ACHN (cell line): ENCODE data around the gene CRIP2.
A peak's percentile ranks its signal among the peaks of the same experiment; 100 is the strongest.

ENCODE experiments used
- DNase-seq: peaks from one replicate; pipeline ENCODE4 v3.0.0-alpha.2; 2015
- in situ Hi-C: cut with HindIII; loops from 2 replicates; pipeline ENCODE4 v1.10.0; 2017; ENCODE audit warnings: low sequenced_read_pairs, low pct_ligation_motif_present, low pct_unique_long_range_greater_than_20kb

CRIP2 gene

GRCh38 chr14:105502446-105503295 lies 28.1 kb downstream of the CRIP2 start:
- no peak for DNase-seq
- in situ Hi-C loops = no loop called here

GRCh38 chr14:105503296-105503640 lies 28.6 kb downstream of the CRIP2 start:
- in situ Hi-C loops = no loop called here
- DNase-seq = no peak

- in situ Hi-C loops = no loop called here
- no peak for DNase-seq
These were observed 29.5 kb downstream of the CRIP2 start for GRCh38 chr14:105503935-105504692.

GRCh38 chr14:105505101-105505500 lies 30.5 kb downstream of the CRIP2 start:
- in situ Hi-C loops = no loop called here
- no peak for DNase-seq

GRCh38 chr14:105507247-105507646 lies 32.6 kb downstream of the CRIP2 start:
- no peak for DNase-seq
- in situ Hi-C loops = no loop called here

- in situ Hi-C loops = no loop called here
- DNase-seq = no peak
These were observed 33.4 kb downstream of the CRIP2 start for GRCh38 chr14:105508069-105508468.

- in situ Hi-C loops = no loop called here
These were observed 34.0 kb downstream of the CRIP2 start for GRCh38 chr14:105508601-105509000.

GRCh38 chr14:105517096-105517495 lies 42.5 kb downstream of the CRIP2 start:
- no peak for DNase-seq
- in situ Hi-C loops = no loop called here

More at GRCh38 chr14:105508601-105509000, 34.0 kb downstream of the CRIP2 start:
- no peak for DNase-seq

- DNase-seq = no peak
- in situ Hi-C loops = no loop called here
These were observed 45.5 kb downstream of the CRIP2 start for GRCh38 chr14:105519946-105520698.

- DNase-seq = no peak
- in situ Hi-C loops = no loop called here
These were observed 50.7 kb downstream of the CRIP2 start for GRCh38 chr14:105525326-105525725.

GRCh38 chr14:105525861-105526775 lies 51.5 kb downstream of the CRIP2 start, which contains the start of gene TMEM121:
TSS of gene TMEM121 (plus strand) at chr14:105526583. CDS start at chr14:105528835, 2,252 bp downstream.
- in situ Hi-C loops = no loop called here
- peak; percentile 6 for DNase-seq

- DNase-seq = no peak
- in situ Hi-C loops = no loop called here
These were observed 52.3 kb downstream of the CRIP2 start for GRCh38 chr14:105526776-105527380.

GRCh38 chr14:105527381-105527825 lies 52.8 kb downstream of the CRIP2 start:
- no peak for DNase-seq

GRCh38 chr14:105527826-105528585 lies 53.4 kb downstream of the CRIP2 start:
- in situ Hi-C loops = no loop called here
- DNase-seq = peak; percentile 66

More at GRCh38 chr14:105527381-105527825, 52.8 kb downstream of the CRIP2 start:
- in situ Hi-C loops = no loop called here

GRCh38 chr14:105528586-105529318 lies 54.1 kb downstream of the CRIP2 start:
- in situ Hi-C loops = no loop called here

GRCh38 chr14:105529319-105529568 lies 54.6 kb downstream of the CRIP2 start:
- in situ Hi-C loops = no loop called here
- DNase-seq = no peak

More at GRCh38 chr14:105528586-105529318, 54.1 kb downstream of the CRIP2 start:
- no peak for DNase-seq
